GM23248 (cell line): Measurements from ENCODE around the gene CFAP100. TPM values are rescaled to one million over a fixed set of nuclear protein-coding genes. Genes with fewer than 3 reads are reported as not detected.

Source experiments
- DNase-seq: peaks from one replicate; pipeline ENCODE4 v3.0.0-alpha.2; 2015
- H2AFZ ChIP-seq: fragments of 200-600 bp; sonication (generic); 2 replicates; pipeline ENCODE4 v1.6.1; 2016; ENCODE audit warnings: antibody characterized with exemption
- H3F3A ChIP-seq: fragments of 200-600 bp; sonication (generic); 2 replicates; pipeline ENCODE4 v1.6.1; 2016; ENCODE audit warnings: mild to moderate bottlenecking, antibody characterized with exemption, mixed run types; ENCODE audit not compliant: insufficient read depth
- H3K27ac ChIP-seq: fragments of 200-600 bp; sonication (generic); 2 replicates; pipeline ENCODE4 v1.5.1; 2016; ENCODE audit warnings: mild to moderate bottlenecking
- H3K27me3 ChIP-seq: fragments of 200-600 bp; sonication (generic); replicated peaks from 2 replicates; pipeline ENCODE4 v1.6.1; 2016; ENCODE audit warnings: mild to moderate bottlenecking; ENCODE audit not compliant: insufficient read depth
- H3K36me3 ChIP-seq: fragments of 200-600 bp; sonication (generic); 2 replicates; pipeline ENCODE4 v1.6.1; 2016; ENCODE audit warnings: low read depth, mild to moderate bottlenecking
- H3K4me1 ChIP-seq: fragments of 200-600 bp; sonication (generic); 2 replicates; pipeline ENCODE4 v1.6.1; 2016; ENCODE audit warnings: mild to moderate bottlenecking; ENCODE audit not compliant: insufficient read depth
- H3K4me2 ChIP-seq: fragments of 200-600 bp; sonication (generic); one replicate; pipeline ENCODE4 v1.6.1; 2016; ENCODE audit warnings: mild to moderate bottlenecking; ENCODE audit not compliant: unreplicated experiment
- H3K4me3 ChIP-seq: fragments of 200-600 bp; sonication (generic); 2 replicates; pipeline ENCODE4 v1.5.1; 2016; ENCODE audit warnings: mild to moderate bottlenecking
- H3K79me2 ChIP-seq: fragments of 200-600 bp; sonication (generic); 2 replicates; pipeline ENCODE4 v1.6.1; 2016; ENCODE audit warnings: mild to moderate bottlenecking; ENCODE audit not compliant: insufficient read depth
- H3K9ac ChIP-seq: fragments of 200-600 bp; sonication (generic); 2 replicates; pipeline ENCODE4 v1.6.1; 2016; ENCODE audit warnings: mild to moderate bottlenecking
- H3K9me2 ChIP-seq: fragments of 200-600 bp; sonication (generic); 2 replicates; pipeline ENCODE4 v1.6.1; 2016; ENCODE audit warnings: mixed run types, mild to moderate bottlenecking, moderate library complexity; ENCODE audit not compliant: insufficient read depth
- H3K9me3 ChIP-seq: fragments of 200-600 bp; sonication (generic); one replicate; pipeline ENCODE4 v1.6.1; 2017; ENCODE audit warnings: low read depth
- H4K20me1 ChIP-seq: fragments of 200-600 bp; sonication (generic); 2 replicates; pipeline ENCODE4 v1.6.0; 2016; ENCODE audit not compliant: insufficient read depth
- EZH2 ChIP-seq: fragments of 200-600 bp; sonication (generic); IDR thresholded peaks from 2 replicates; pipeline ENCODE4 v1.6.1; 2018; ENCODE audit warnings: antibody characterized with exemption, mild to moderate bottlenecking; ENCODE audit not compliant: insufficient read depth, poor library complexity, severe bottlenecking
- EZH2phosphoT487 ChIP-seq: fragments of 200-600 bp; sonication (generic); IDR thresholded peaks from 2 replicates; pipeline ENCODE4 v1.6.1; 2018; ENCODE audit warnings: antibody characterized with exemption, moderate library complexity, mild to moderate bottlenecking, low read depth; ENCODE audit not compliant: insufficient read depth
- WGBS, 2 experiments: methylation state at CpG; one replicate each; pipeline ENCODE4 v1.1.6; 2015 to 2017; ENCODE audit warnings: low lambda C conversion rate in 2 of 2, low coverage in 1 of 2; ENCODE audit errors: missing lambda C conversion rate in 2 of 2; 5-methylcytosine and 5-hydroxymethylcytosine counted together
- in situ Hi-C: fragments of 300-500 bp; cut with MboI; formaldehyde crosslinking; loops from 2 replicates; pipeline ENCODE4 v1.15.0; 2020
- polyA plus RNA-seq: library from polyadenylated mRNA; unstranded; fragments of >200 nt; fragmentation: Nextera tagmentation; extraction: Ambion mirVana; gene quantifications from 2 replicates; pipeline ENCODE4 v1.2.1, GENCODE V29; 2016
- total RNA-seq: library from RNA; depleted of rRNA; stranded (reverse); fragments of >200 nt; shearing (Covaris generic); gene quantifications from 2 replicates; pipeline ENCODE4 v1.2.3, GENCODE V29; 2014

The CFAP100 gene
- total and polyA plus RNA-seq, 2 experiments from 2014 or later = not detected

GRCh38 chr3:126389112-126389793, 5.5 kb upstream of the CFAP100 start:
- 2 to 4% methylated on average over 32 to 57 of the region's 58 CpGs for WGBS, 2 experiments
- peaks cover 16% of the 10 kb centered on the region for H3K27me3 ChIP-seq

GRCh38 chr3:126389794-126390146, 4.9 kb upstream of the CFAP100 start:
- H3K36me3 ChIP-seq = no peaks in the 10 kb centered on the region
- no peaks in the 10 kb centered on the region for H3K4me1 ChIP-seq
- in situ Hi-C loops = loop anchor here (10.0 to 25.0 kb wide), 3 partner anchors 145 to 427 kb away; partner anchors contain the start of gene ROPN1B
- H4K20me1 ChIP-seq = no peaks in the 10 kb centered on the region
- no peaks in the 10 kb centered on the region for H3K9me2 ChIP-seq
- WGBS, 2 experiments = 68 to 70% methylated on average over 16 to 17 of the region's 17 CpGs
- no peak for TF ChIP-seq EZH2
- no peak for TF ChIP-seq EZH2phosphoT487
- H3K27me3 ChIP-seq = peaks cover 21% of the 10 kb centered on the region
- H3K9ac ChIP-seq = no peak overlapping the region
- no peaks in the 10 kb centered on the region for H3K9me3 ChIP-seq
- no peaks in the 10 kb centered on the region for H3F3A ChIP-seq
- DNase-seq = no peak
- no peak overlapping the region for H3K4me3 ChIP-seq
- H3K27ac ChIP-seq = no peak overlapping the region
- H3K79me2 ChIP-seq = no peaks in the 10 kb centered on the region
- H3K4me2 ChIP-seq = no peak overlapping the region
- H2AFZ ChIP-seq = peak overlapping the region; percentile 92

More at GRCh38 chr3:126389112-126389793, 5.5 kb upstream of the CFAP100 start:
- H3K9ac ChIP-seq = peak overlapping the region; percentile 76
- H3K36me3 ChIP-seq = no peaks in the 10 kb centered on the region
- in situ Hi-C loops = loop anchor here (25.0 kb wide), 1 partner anchor 427 kb away; the partner anchor contains the start of gene ROPN1B
- H3K4me2 ChIP-seq = peak overlapping the region; percentile 89
- no peaks in the 10 kb centered on the region for H3F3A ChIP-seq
- no peaks in the 10 kb centered on the region for H3K4me1 ChIP-seq
- peak overlapping the region; percentile 92 for H2AFZ ChIP-seq
- peak overlapping the region; percentile 80 for H3K4me3 ChIP-seq
- H3K79me2 ChIP-seq = no peaks in the 10 kb centered on the region
- H3K9me2 ChIP-seq = no peaks in the 10 kb centered on the region
- TF ChIP-seq EZH2 = no peak
- no peaks in the 10 kb centered on the region for H3K9me3 ChIP-seq
- H4K20me1 ChIP-seq = no peaks in the 10 kb centered on the region
- DNase-seq = peak; percentile 90
- no peak overlapping the region for H3K27ac ChIP-seq

GRCh38 chr3:126390201-126390600, 4.5 kb upstream of the CFAP100 start:
- Histone ChIP-seq H3K9me2 (no peaks in the 10 kb centered on the region), H3K36me3 (no peaks in the 10 kb centered on the region), H3K4me3 (no peak overlapping the region), H2AFZ (no peak overlapping the region), H3F3A (no peaks in the 10 kb centered on the region), H3K4me2 (no peak overlapping the region), H3K9ac (no peak overlapping the region), H3K9me3 (no peaks in the 10 kb centered on the region), H3K27ac (no peak overlapping the region), H3K27me3 (peaks cover 25% of the 10 kb centered on the region), H3K4me1 (no peaks in the 10 kb centered on the region), H4K20me1 (no peaks in the 10 kb centered on the region), H3K79me2 (no peaks in the 10 kb centered on the region)
- in situ Hi-C loops = loop anchor here (10.0 to 25.0 kb wide), 3 partner anchors 145 to 428 kb away; partner anchors contain the start of gene ROPN1B
- 79 to 80% methylated on average over 15 of the region's 15 CpGs for WGBS, 2 experiments
- TF ChIP-seq EZH2phosphoT487 (no peak), EZH2 (no peak)
- DNase-seq = no peak

GRCh38 chr3:126390751-126391150, 4.0 kb upstream of the CFAP100 start:
- Histone ChIP-seq H3K4me1 (no peaks in the 10 kb centered on the region), H2AFZ (no peak overlapping the region), H3K27me3 (peaks cover 31% of the 10 kb centered on the region), H3K36me3 (no peaks in the 10 kb centered on the region), H3K9me2 (no peaks in the 10 kb centered on the region), H3F3A (no peaks in the 10 kb centered on the region), H3K79me2 (no peaks in the 10 kb centered on the region), H3K9ac (no peak overlapping the region), H3K4me3 (no peak overlapping the region), H3K4me2 (no peak overlapping the region), H4K20me1 (no peaks in the 10 kb centered on the region), H3K9me3 (no peaks in the 10 kb centered on the region), H3K27ac (no peak overlapping the region)
- 38 to 44% methylated on average over 4 of the region's 4 CpGs for WGBS, 2 experiments
- no peak for TF ChIP-seq EZH2
- TF ChIP-seq EZH2phosphoT487 = no peak
- DNase-seq = no peak
- in situ Hi-C loops = loop anchor here (10.0 to 25.0 kb wide), 3 partner anchors 146 to 428 kb away; partner anchors contain the start of gene ROPN1B
